Breast epithelium (tissue), 3 donors: ENCODE results near the gene SMAP1.

Experiments used
- POLR2A ChIP-seq: fragments of 450-650 bp; IDR thresholded peaks from one replicate; pipeline ENCODE4 v1.6.1; 2016; ENCODE audit warnings: antibody characterized with exemption, mild to moderate bottlenecking, moderate library complexity
- POLR2AphosphoS5 ChIP-seq, 3 donors: sonication (generic); formaldehyde crosslinking; IDR thresholded peaks; one replicate each; pipeline ENCODE4 v1.6.1; 2017; ENCODE audit warnings: antibody characterized with exemption in 3 of 3
- TF ChIP-seq, protein P1 (sequence below), 3 donors: fragments of 450-650 bp; IDR thresholded peaks; one replicate each; pipeline ENCODE4 v1.5.1; 2016 to 2017; ENCODE audit warnings: antibody characterized with exemption in 3 of 3, mild to moderate bottlenecking in 3 of 3, moderate library complexity in 3 of 3

GRCh38 chr6:70725817-70726415 lies 58.2 kb downstream of the SMAP1 start:
- TF ChIP-seq, protein P1, sequence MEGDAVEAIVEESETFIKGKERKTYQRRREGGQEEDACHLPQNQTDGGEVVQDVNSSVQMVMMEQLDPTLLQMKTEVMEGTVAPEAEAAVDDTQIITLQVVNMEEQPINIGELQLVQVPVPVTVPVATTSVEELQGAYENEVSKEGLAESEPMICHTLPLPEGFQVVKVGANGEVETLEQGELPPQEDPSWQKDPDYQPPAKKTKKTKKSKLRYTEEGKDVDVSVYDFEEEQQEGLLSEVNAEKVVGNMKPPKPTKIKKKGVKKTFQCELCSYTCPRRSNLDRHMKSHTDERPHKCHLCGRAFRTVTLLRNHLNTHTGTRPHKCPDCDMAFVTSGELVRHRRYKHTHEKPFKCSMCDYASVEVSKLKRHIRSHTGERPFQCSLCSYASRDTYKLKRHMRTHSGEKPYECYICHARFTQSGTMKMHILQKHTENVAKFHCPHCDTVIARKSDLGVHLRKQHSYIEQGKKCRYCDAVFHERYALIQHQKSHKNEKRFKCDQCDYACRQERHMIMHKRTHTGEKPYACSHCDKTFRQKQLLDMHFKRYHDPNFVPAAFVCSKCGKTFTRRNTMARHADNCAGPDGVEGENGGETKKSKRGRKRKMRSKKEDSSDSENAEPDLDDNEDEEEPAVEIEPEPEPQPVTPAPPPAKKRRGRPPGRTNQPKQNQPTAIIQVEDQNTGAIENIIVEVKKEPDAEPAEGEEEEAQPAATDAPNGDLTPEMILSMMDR (IDR thresholded peaks at IDR 0.05), result no peak
- TF ChIP-seq POLR2AphosphoS5 (IDR thresholded peaks at IDR 0.05) (no peak), POLR2A (no peak)
